HG03378 (cell line): ENCODE results near the gene SLC17A8.

Experiments
- ATAC-seq: cut with Tn5 transposase; IDR thresholded peaks from one replicate; pipeline ENCODE4 v1.9.1; 2021; ENCODE audit warnings: mild to moderate bottlenecking, moderate library complexity; ENCODE audit not compliant: unreplicated experiment

SLC17A8 gene

DNA sequence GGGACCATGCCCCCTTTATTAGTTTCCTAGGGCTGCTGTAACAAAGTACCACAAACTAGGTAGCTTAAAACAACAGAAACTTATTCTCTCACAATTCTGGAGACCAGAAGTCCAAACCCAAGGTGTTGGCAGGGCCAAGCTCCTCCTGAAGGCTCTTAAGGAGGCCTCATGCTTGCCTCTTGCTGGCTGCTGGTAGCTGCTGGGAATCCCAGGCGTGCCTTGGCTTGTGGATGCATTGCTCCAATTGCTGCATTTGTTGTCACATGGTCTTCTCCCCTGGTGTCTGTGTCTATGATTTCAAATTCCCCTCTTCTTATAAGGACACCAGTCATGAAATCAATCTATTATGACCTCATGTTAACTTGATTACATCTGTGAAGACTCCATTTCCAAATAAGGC, 11.2 kb downstream of the SLC17A8 start:
- no peak for ATAC-seq

DNA sequence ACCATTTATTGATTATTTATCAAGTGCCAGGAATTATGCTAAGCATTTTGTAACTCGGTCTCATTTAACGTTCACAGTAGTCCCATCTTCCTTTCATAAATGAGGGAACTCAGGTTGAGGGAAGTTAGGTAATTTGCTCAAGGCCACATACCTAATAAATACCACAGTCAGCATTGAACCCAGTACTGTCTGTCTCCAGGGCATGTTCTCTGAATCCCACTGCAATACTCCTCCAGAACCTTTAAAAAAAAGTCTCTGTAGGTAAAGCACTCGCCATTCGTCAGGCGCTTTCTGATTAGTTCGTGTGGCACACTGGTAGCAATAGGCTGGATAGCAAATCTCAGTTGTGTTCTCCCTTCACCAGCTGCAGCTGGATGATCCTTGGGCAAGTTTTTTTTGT, 14.3 kb downstream of the SLC17A8 start:
- no peak for ATAC-seq

DNA sequence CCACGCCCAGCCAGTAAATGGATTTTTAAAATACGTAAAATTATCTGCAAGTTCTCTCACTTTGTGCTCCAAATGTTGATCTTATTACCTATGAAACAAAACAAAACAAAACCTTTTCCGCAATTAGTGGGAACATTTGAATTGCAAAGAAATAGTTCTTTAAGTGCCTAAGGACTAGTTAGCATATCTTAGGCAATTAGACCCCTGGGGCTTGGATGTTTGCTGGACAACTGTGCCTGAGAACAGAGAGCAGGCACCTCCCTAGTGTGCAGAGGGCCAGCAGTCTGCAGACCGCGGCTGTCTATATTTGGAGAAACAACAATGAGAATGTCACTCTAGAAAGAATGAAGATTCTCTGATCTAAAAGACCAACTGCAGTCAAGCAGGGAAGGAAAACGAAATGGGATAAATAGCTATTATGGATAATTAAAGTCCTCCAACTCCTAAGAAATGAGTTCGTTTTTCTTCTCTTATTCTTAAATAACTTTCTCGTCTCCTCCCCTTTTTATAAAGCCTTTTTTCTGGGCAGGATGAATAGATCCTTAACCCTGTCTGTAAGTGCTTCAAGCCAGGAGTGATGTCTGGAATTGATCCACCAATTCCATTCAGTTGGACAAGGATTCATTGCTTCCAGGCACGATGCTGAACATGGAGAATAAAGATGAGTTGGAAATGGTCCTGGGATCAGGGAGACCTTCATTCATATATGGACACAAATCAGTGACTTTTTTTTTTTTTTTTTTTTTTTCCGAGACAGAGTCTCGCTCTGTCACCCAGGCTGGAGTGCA, 16.2 kb downstream of the SLC17A8 start:
- ATAC-seq: no peak

DNA sequence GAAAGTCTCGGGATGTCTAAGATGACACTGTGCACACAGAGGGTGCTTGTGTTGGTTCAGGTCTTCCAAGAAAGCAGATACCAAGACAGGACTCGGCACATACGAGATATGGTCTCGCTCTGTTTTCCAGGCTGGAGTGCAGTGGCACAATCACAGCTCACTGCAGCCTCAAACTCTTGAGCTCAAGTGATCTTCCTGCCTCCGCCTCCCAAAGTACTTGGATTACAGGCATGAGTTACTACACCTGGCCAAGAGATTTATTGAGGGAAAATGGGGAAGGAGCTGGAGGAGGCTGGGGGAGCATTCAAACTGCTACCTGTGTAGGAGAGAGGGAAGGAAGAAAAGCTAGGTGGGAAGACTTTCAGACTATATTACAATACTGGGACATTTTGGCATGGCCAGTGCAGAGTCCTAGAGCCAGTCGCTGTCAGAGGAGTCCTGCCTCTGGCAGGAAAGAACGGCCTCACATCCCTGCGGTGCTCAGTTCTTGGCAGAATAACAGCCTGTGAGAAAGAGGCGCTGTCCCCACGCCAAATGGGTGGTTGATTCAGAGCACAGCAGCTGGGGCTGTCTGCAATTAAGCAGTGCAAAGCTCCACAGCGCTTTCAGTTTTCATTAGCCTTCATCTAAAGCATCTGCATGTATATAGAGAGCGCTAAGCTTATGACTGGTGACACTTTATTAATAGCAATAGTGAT, 18.3 kb downstream of the SLC17A8 start:
- ATAC-seq: no peak

DNA sequence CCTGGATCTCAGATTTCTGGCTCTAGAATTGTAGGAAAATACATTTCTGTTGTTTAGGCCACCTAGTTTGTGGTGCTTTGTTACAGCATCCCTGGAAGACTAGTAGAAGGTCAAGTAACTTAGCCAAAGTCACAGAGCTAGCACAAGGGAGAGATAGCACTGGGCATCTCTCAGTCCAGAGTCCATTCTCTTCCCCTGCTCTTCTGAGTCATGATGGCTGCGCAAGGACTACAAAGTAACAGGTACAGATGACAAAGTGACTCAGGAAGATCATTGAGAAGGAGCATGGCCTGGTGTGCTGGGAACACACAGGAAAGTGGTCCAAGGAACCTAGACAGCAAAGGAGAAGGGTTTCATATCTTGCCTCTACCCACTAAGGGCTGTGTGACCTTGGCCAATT, 19.3 kb downstream of the SLC17A8 start:
- ATAC-seq: no peak

DNA sequence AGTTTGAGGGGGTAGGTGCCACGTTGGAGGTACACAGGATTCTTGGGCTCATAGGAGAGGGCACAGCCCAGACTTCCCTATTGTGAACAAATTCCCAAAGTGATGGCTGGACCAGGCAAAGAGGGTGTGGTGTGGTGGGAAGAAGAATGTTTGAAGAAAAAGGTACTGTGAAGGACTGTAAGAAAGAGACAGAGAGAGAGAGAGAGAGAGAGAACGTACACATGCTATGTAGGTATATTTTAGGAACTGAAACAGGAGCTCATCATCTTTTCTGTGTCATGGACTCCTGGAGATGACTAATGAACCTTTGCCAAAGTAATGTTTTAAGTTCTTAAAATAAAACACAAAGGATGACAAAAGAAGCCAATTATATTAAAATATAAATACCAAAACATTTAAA, 24.5 kb downstream of the SLC17A8 start:
- no peak for ATAC-seq

DNA sequence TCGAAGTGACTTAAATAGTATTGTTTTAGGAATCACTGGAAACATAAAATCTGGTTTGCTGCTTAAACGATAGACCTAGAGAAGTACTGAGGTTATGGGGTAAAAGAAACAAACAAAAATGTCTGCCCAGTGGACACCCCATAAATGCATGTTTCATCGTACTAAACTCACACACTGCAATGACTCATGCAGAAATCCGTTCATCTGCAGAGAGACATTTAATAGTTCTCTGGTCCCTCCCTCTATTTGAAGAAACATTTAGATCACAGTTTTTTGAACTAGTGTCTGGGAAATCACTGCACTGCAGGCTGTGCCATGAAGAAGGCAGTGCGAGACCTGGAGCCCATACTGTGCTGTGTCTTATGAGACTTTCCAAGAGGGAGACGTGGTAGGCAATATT, 25.5 kb downstream of the SLC17A8 start:
- ATAC-seq: no peak

DNA sequence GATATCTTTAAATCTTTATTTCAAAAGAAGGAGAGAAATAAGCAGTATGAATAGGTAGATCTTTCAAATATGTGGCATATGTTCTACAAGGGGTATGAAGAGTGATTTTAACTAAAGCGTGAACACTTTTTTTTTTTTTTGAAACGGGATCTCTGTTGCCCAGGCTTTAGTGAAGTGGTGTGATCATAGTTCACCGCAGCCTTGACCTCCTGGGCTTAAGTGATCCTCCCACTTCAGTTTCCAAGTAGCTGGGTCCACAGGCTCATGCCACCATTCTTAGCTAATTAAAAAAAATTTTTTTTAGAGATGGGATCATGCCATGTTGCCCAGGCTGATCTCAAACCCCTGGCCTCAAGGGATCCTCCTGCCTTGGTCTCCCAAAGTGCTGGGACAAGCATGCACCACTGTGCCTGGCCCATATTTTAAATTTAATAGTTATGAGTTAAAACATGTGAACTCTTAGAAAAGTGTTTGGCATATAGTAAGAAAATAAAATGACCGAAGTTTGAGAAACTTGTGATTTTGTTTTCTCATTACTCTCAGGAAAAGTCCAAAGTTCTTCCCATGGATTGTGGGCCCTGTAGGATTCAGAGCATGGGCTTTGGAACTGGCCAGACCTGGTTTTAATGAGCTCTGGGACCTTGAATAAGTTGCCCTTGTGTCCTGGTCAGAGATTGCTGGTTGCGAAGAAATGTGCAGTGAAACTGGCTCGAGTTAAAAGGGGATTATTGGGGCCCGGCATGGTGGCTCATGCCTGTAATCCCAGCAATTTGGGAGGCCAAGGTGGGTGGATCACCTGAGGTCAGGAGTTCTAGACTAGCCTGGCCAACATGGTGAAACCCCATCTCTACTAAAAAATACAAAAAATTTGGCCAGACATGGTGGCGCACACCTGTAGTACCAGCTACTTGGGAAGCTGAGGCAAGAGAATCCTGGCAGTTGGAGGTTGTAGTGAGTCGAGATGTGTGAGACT, 27.0 kb downstream of the SLC17A8 start:
- no peak for ATAC-seq

DNA sequence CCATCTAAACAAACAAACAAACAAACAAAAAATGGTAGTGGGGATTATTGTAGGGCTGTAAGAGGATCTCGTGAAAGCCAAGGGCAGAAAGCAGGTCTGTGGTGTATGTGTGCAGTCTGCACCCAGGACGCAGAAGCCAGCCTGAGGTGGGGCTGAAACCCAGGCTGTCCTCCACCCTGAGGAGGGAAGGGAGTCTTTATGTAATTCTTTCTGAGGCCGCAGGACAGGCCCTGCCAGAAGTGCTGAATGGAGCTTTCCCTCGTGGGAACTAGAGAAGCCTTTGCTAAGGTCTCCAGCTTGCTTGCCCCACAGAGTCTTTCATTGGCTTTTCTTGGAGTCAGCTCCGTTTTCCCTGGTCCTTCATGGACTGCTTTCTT, 27.7 kb downstream of the SLC17A8 start:
- no peak for ATAC-seq

DNA sequence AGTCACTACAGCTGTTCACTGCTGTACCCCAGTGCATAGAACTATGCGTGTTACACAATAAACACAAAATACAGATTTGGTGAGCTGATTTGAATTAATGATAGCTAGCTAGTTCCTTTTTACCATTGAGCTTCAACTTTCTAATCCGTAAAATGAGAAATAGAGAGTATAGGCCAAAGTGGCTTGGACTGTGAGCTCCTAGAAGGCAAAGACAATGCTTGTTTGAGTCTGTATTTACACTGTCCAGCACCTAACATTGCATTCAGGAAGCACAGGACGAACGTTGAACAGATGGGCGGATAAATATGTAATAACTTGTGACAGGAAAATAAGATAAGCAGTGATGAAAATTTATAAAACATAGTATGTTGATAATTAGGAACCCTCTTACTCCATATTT, 31.5 kb downstream of the SLC17A8 start:
- ATAC-seq: no peak

DNA sequence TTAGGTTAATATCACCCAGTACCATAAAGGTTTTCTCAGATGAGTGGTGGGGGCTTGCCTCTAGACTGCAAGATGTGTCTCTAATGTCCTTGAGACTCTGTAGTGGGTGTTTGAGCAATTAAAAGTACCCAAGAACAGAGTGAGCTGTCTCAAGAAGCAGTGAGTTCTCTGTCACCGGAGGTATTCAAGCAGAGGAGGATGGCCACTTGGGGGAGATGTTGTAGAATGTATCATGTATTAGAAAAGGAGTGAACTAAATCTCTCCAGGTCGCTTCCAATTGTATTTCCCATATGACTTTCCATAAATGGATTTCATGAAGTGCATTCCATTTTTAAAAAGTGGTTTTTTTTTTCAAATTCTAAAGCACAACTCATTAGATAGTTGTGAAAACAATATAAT, 35.0 kb downstream of the SLC17A8 start:
- ATAC-seq: no peak

DNA sequence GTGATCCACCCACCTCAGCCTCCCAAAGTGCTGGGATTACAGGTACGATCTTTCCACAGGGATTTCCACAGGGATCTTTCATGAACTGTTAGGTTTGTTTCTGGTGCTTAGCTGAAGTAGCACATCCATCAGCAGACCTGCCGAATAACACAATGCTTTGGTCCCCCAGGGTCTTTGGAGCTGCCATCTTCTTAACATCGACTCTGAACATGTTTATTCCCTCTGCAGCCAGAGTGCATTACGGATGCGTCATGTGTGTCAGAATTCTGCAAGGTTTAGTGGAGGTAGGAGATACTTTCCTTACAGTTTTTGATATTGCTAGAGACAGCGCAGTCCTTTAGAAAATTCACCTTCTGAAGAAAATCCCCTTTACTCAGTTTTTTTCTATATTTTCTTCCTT, 36.3 kb downstream of the SLC17A8 start:
- ATAC-seq: no peak

DNA sequence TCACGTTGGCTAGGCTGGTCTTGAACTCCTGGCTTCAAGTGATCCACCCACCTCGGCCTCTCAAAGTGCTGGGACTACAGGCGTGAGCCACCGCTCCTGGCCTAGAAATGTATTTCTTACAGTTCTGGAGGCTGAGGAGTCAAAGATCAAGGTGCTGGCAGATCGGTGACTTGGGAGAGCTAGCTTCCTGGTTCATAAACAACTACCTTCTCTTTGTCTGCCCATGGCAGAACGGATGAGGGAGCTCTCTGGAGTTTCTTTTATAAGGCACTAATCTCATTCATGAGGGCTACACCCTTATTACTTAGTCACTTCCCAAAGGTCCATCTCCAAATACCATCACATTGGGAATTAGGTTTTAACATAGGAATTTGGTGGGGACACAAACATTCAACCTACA, 38.9 kb downstream of the SLC17A8 start:
- no peak for ATAC-seq

DNA sequence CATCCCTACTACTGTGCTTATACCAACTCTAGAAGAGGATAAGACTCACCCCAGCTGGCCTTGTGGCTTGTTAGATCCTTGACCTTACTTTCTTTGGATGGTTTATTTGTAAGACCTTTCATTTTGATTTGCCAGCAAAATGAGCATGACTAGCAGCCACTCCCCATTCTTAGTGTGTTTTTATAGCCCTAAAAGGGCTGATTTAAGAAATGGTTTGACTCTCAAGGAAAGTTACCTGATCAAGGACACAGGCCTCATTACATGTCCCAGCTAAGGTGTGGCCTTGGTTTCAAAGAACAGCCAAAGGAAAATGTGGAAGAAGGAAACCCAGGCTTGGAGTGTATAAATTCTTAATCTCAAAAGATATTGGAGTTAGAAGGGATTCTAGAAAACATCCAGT, 41.4 kb downstream of the SLC17A8 start:
- ATAC-seq: no peak

DNA sequence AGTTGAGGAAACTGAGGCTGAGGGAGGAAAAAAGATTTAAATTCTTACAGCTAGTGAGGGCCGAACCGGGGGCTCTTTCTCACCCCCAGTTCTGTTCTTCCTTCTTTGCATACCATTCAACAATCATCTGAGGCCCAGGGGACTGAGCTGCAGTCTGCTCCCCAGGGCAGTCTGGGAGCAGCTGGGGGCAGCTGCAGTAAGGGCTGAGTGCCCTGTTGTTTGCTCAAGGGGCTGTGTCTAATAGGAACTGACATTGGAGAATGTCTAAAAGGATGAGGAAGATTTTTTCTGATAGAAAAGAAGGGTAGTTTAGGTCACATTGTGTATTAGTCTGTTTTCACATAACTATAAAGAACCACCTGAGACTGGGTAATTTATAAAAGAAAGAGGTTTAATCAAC, 42.2 kb downstream of the SLC17A8 start:
- no peak for ATAC-seq

DNA sequence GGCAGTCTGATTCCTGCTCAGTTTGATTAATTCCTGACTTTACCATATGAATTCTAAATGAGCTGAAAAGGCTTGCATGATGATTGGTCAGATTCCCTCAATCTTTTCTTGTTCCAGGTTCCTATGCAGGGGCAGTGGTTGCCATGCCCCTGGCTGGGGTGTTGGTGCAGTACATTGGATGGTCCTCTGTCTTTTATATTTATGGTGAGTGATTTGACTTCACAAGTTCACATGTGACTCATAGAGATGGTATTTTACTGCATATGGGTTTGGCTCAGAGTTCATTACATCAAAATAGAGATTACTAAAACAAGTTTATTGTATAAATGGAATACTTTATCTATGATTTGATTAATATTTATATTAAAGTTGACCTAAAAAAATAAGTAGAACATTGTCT, 44.8 kb downstream of the SLC17A8 start:
- ATAC-seq: no peak

DNA sequence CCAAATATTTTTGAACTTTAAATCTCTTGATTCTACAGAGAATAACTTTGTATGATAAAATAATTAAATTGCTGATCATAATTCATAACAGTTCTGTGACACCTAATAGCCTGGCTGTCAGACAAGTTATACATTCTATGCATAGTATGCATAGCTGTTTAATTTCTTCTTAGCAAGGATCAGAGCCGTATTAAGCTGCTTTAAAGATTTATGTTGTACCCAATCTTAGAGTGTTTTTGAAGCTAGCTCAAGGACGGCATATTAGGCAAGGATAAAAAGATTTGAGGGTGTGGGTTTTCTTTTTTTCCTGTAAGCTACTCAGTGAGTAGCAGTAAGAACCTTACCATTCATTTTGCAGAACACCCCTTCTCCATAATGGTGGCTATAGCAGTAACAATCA, 45.9 kb downstream of the SLC17A8 start:
- ATAC-seq: no peak

DNA sequence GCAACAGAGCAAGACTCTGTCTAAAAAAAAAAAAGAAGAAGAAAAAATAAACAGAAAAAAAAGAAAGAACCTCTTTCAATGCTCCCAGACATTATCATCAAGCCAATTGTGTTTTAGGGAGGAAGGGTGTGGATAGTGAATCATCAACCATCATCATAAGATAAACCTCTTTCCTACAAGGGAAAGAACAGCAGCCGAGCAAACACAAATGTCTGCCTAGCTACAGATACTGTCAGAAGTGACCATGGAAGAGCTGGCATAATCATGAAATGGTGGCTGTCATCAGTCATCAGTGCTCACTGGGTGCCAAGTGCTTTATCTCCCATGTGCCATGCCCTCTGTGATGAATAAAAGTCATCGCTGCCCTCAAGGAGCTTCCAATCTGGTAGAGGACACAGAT, 46.6 kb downstream of the SLC17A8 start:
- no peak for ATAC-seq

DNA sequence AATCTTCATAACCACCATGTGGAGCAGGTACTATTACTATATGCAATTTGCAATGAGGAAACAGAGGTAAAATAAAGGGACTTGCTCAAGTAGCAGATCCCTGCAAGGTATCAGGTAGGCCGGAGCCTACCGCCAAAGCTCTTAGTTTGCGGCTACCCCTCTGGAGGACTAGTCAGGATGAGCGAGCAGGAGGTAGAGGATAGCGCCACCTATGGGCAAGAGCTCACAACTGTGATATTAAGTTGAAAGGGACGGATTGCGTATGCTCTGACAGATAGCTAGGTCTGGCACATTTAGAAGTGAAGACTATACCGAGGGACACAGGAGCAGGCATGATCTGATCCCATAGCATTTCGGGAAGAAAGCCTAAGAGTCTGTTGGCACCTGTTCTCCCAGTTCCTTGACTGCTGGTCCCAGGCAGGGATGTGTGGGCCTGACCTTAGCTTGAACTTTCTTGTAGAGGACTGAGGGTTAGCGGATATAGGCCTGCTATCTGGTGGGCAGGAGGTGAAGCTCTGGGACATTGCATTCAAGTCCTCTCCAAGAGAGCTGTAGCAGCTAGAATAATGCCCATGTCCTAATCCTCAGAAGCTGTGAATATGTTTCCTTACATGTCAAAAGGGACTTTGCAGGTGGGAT, 48.0 kb downstream of the SLC17A8 start:
- peak; percentile 82 for ATAC-seq

DNA sequence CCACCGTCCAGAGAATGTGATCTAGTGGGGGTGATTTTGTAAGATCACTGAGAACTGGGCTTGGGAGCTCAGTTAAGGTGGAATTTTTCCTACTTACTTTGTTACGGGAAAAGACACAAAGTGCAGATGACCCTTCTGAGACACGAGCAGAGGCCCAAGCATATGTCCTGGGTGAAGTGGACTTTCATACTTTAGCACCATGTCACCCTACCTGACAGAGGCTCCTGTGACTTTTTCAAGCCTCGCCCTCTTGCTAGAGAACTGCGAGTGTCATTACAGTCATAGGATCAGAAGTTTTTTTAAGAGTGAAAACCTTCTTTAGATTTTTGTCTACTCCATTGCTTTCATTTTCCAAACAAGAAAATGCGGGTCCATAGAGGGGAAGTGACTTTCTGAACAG, 56.1 kb downstream of the SLC17A8 start:
- ATAC-seq: no peak

DNA sequence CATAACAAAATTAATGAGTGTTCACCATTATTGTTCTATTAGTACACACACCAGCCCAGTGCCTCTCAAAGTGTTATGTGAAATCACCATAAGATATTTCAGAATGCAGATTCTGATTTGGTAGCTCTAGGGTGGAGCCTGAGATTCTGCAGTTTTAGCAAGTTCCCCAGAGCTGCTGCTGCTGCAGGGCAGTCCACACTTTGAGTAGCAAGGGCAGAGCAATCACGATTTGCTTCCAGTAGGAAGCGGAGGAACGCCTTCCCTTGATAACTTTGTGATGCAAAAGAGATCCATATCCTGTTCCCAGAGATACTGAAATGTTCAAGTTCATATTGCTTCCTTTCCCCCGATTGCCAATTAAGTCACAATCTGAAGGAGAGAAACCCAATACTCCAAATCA, 57.9 kb downstream of the SLC17A8 start:
- ATAC-seq: no peak
